DMS153 (cell line): ENCODE measurements around the gene KRT78.
A peak's percentile ranks its signal among the peaks of the same experiment; 100 is the strongest.

Experiments
- DNase-seq: peaks from one replicate; lab custom pipeline; 2025; lab: John Stamatoyannopoulos, UW

Gene KRT78

GRCh38 chr12:52824741-52825410, 23.9 kb downstream of the KRT78 start:
- DNase-seq: no peak

- DNase-seq: no peak
Measured at GRCh38 chr12:52823761-52824450, 24.9 kb downstream of the KRT78 start.

DNA sequence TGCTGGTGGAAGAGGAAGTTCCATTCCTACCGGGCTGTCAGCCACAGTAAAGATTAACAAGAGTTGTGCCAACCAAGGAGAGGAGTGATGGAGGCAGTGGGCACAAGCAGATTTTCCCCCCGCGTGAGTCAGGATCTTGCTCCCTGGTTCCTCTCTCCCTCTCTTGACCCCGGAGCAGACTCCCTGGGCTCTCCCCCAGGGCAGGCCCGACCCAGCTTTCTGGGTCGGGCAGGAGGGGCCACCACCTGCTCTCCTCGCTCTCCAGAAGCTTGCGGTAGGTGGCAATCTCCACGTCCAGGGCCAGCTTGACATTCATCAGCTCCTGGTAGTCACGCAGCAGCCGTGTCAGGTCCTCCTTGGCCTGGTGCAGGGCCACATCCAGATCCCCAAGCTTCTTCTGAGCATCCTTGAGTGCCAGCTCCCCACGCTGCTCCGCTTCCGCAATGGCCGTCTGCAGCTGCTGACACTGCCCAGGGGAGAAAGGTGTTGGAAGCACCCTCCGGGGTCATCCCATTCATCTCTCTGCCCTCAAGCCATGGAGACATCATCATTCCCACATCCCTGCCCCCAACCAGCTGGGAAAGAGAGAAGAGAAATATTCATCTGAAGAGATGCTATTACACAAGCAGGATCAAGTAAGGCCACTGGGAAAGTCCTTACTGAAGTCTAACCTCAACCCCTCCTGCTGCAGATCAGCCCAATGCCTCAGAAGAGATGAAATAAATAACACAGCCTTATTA, 25.9 kb downstream of the KRT78 start:
- no peak for DNase-seq

DNA sequence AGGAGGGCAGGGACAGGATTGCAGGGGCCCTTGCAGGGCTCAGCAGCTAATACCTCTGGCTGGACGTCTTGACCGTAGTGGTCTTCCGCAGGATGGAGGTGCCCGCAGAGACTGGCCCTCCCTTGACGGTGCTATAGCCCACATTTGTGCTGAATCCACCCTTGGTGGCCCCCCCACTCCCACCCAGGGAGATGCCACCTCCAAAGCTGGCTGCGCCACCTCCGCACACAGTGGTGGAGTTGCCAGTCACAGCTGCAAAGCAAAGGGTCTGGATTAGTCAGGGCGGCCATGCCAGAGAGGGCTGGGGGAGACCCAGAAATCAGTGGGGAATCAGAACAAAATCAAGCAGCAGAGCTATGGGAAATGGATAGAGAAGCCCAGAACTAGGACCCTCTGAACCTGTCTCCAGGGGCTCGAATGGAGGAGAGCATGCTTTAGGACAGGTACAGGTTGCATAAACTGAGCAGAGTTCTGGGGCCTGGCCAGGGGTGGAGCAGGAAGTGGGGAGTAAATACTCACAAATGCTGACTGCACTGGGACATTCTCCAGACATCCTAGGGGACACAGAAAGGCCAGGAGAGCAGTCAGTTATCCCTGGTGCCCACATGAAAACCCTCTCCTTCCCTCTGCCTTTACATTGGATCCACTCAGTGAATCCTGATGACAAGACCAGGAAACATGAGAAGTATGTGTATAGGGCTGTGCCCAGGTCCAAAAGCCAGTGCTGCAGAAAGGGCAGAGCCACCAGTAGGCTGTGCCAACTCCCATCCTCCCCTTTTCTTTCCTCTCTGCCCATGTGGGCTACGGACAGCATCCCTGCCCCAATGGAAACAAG, 26.8 kb downstream of the KRT78 start:
- DNase-seq: no peak

- no peak for DNase-seq
Measured at GRCh38 chr12:52821071-52821730, 27.6 kb downstream of the KRT78 start.

- DNase-seq: no peak
Measured at GRCh38 chr12:52820521-52820920, 28.3 kb downstream of the KRT78 start.

- DNase-seq: no peak
Measured at GRCh38 chr12:52819731-52820510, 28.9 kb downstream of the KRT78 start.

GRCh38 chr12:52818887-52819420, 29.8 kb downstream of the KRT78 start:
- no peak for DNase-seq

- no peak for DNase-seq
Measured at GRCh38 chr12:52818388-52818787, 30.4 kb downstream of the KRT78 start.

DNA sequence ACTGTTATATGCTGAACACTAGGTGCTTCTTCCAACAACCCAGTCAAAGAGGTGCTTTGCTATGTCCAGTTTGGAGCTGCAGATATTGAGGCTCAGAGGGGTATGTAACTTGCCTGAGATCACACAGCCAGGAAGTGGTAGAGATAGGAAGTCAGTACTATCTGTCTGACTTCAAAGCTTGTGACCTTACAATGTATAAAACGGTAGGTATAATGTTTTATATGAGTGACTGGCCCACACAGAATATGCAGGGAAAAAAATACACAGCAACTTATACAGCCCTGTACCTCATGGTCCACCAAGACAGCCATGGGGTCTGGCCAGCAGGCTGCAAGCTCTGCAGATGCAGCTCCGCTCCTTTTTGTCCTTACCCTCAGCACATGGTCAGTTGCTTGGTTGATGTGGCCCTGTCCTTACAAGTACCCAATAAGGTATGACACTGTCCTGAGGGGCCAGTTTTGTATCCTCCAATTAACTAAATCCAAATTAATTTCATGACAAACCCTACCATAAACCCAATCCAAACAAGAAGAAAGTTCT, 31.0 kb downstream of the KRT78 start:
- DNase-seq: no peak

- DNase-seq: no peak
Measured at GRCh38 chr12:52817003-52817698, 31.6 kb downstream of the KRT78 start.

- no peak for DNase-seq
Measured at GRCh38 chr12:52815676-52816588, 32.9 kb downstream of the KRT78 start.

DNA sequence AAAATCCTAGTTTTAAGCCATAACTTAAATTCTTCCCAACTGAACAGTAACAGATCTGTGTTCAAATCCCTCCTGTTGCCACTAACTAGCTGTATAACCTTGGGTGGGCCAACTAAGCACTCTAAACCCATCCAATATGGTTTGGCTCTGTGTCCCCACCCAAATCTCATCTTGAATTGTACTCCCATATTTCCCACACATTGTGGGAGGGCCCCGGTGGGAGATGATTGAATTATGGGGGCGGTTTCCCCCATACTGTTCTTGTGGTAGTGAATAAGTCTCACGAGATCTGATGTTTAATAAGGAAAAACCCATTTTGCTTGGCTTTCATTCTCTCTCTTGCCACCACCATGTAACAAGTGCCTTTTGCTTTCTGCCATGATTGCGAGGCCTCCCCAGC, 33.6 kb downstream of the KRT78 start:
- no peak for DNase-seq

DNA sequence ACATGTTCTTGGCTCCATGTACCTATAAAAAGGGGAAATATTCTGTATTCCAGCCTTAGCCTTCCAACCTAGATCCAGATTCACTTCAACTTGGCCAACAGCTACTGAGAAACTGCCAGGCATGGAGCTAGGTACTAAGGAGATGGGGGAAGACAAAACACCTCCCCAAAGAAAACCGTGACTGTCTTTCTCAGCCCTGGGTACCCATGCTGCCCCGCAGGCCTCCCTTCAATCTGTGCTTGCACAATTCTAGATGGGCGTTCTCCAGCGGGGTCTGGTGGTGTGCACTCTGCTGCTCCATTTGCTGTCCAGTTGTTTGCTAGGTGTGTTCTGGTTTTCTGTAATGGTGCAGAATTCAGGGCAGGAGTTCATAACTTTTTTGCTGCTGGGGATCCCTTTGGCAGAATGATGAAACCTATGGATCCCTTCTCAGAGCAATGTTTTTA, 34.1 kb downstream of the KRT78 start:
- DNase-seq: no peak

DNA sequence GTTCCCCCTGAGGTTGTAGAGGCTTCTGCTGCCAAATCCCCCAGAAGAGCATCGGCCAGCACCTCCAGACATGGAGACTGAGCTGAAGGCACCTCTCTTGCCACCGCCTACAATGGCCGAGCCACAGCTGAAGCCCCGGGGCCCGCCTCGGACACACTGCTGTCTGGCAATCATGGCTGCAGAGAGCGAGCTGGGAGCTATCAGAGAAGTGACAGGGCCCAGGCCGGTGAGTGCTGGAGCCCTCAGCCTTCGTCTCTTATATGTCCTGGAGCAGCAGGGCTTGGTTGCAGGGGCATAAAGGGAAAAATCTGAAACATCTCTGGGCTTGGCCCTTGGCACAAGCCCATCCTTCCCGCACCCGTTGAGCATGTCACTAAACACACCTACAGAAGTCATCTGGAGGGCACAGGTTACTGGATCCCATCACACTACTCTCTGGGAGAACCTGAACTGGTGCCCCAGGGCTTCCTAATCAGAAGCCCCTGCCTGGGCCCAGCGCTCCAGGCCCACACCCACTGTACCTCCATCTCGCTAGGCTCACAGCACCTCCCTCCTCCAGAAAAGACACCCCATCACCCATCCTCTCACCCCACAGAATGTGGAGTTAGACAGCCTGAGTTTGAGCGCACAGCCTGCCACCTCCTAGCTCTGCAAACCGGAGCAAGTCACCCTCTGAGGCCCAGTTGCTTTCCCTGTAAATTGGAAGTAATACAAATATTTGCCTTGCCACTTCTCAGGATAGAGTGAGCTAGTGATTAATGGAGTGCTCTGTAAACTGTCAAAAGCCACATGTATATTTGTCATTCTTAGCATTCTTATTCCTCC, 34.7 kb downstream of the KRT78 start, which contains the start of gene KRT4:
TSS of gene KRT4 (minus strand) at position 232 of the 825 bp plus-strand sequence. CDS start at position 174, 58 bp downstream.
- peak; percentile 26 for DNase-seq

GRCh38 chr12:52813203-52813819, 35.5 kb downstream of the KRT78 start:
- no peak for DNase-seq

DNA sequence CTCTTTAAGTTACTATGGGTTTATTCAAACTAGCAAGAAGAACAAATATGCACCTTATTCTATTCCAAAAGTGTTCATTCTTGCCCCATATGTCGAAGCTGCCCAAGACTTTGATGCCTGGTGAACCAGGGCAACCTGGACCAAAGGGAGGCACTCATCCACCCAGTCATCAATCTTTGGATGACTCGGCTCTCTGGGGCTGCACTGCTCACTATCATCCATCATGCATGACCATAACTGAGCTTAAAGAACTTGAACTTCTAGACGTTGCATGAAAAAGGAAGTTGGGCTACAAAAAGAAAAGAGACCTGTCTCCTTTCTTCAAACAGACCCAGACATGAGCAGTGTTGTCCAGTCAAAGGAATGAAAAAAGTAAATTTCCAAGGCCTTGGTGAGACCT, 36.0 kb downstream of the KRT78 start:
- no peak for DNase-seq
